Neural progenitor cell (in vitro differentiated cells): ENCODE results near the gene PTCH1. TPM values are rescaled to one million over a fixed set of nuclear protein-coding genes. Genes with fewer than 3 reads are reported as not detected.

Experiments used
- DNase-seq: peaks from one replicate; pipeline ENCODE4 v3.0.0-alpha.2; 2016; ENCODE audit warnings: low spot score
- H2AFZ ChIP-seq: fragments of 200-600 bp; sonication (generic); replicated peaks from 2 replicates; pipeline ENCODE4 v1.6.1; 2016; ENCODE audit warnings: antibody characterized with exemption
- H3F3A ChIP-seq: fragments of 200-600 bp; sonication (generic); 2 replicates; pipeline ENCODE4 v1.6.1; 2016; ENCODE audit warnings: antibody characterized with exemption, low read depth
- H3K27ac ChIP-seq: fragments of 200-600 bp; sonication (generic); 2 replicates; pipeline ENCODE4 v1.5.1; 2016; ENCODE audit warnings: mild to moderate bottlenecking
- H3K27me3 ChIP-seq: fragments of 200-600 bp; sonication (generic); 2 replicates; pipeline ENCODE4 v1.6.1; 2016; ENCODE audit warnings: mild to moderate bottlenecking, moderate library complexity
- H3K36me3 ChIP-seq: fragments of 200-600 bp; sonication (generic); 2 replicates; pipeline ENCODE4 v1.5.1; 2016
- H3K4me1 ChIP-seq: fragments of 200-600 bp; sonication (generic); 2 replicates; pipeline ENCODE4 v1.6.1; 2016; ENCODE audit warnings: mixed run types
- H3K4me2 ChIP-seq: fragments of 200-600 bp; sonication (generic); 2 replicates; pipeline ENCODE4 v1.6.1; 2016
- H3K4me3 ChIP-seq: fragments of 200-600 bp; sonication (generic); 2 replicates; pipeline ENCODE4 v1.5.1; 2016
- H3K79me2 ChIP-seq: fragments of 200-600 bp; sonication (generic); 2 replicates; pipeline ENCODE4 v1.6.1; 2016; ENCODE audit warnings: low read depth
- H3K9ac ChIP-seq: fragments of 200-600 bp; sonication (generic); 2 replicates; pipeline ENCODE4 v1.6.1; 2016
- H3K9me3 ChIP-seq: fragments of 200-600 bp; sonication (generic); 2 replicates; pipeline ENCODE4 v1.5.1; 2016; ENCODE audit warnings: low read depth
- H4K20me1 ChIP-seq: fragments of 200-600 bp; sonication (generic); 2 replicates; pipeline ENCODE4 v1.6.1; 2016; ENCODE audit warnings: low read depth
- H3K27ac Mint-ChIP-seq: 3 replicates; pipeline ENCODE4 v1.8.0; 2021; ENCODE audit warnings: mixed read lengths
- H3K27me3 Mint-ChIP-seq: 2 replicates; pipeline ENCODE4 v1.8.0; 2022; ENCODE audit warnings: low read depth, mild to moderate bottlenecking, inconsistent platforms, moderate library complexity, mixed read lengths; ENCODE audit not compliant: insufficient read depth
- H3K36me3 Mint-ChIP-seq: 3 replicates; pipeline ENCODE4 v1.8.0; 2021; ENCODE audit warnings: mixed read lengths
- H3K4me1 Mint-ChIP-seq: 3 replicates; pipeline ENCODE4 v1.8.0; 2021; ENCODE audit warnings: mixed read lengths
- H3K4me3 Mint-ChIP-seq: 3 replicates; pipeline ENCODE4 v1.8.0; 2021; ENCODE audit warnings: mild to moderate bottlenecking, moderate library complexity, mixed read lengths
- H3K9me3 Mint-ChIP-seq: 3 replicates; pipeline ENCODE4 v1.8.0; 2020; ENCODE audit warnings: mixed read lengths
- EZH2 ChIP-seq: fragments of 200-600 bp; sonication (generic); IDR thresholded peaks from 2 replicates; pipeline ENCODE4 v1.6.1; 2017; ENCODE audit warnings: antibody characterized with exemption, mild to moderate bottlenecking, moderate library complexity
- EZH2phosphoT487 ChIP-seq: fragments of 200-600 bp; sonication (generic); IDR thresholded peaks from 2 replicates; pipeline ENCODE4 v1.6.1; 2017; ENCODE audit warnings: antibody characterized with exemption
- total RNA-seq: library from RNA; depleted of rRNA; stranded (reverse); fragments of >200 nt; gene quantifications from 2 replicates; pipeline ENCODE4 v1.2.3, GENCODE V29; 2015; ENCODE audit warnings: low replicate concordance
- TF ChIP-seq, protein P1 (sequence below): fragments of 200-600 bp; sonication (generic); IDR thresholded peaks from 2 replicates; pipeline ENCODE4 v1.5.1; 2017; ENCODE audit warnings: antibody characterized with exemption, mild to moderate bottlenecking

PTCH1 gene
- total RNA-seq, 1 donor from 2014 or later, result 23.0 TPM

DNA sequence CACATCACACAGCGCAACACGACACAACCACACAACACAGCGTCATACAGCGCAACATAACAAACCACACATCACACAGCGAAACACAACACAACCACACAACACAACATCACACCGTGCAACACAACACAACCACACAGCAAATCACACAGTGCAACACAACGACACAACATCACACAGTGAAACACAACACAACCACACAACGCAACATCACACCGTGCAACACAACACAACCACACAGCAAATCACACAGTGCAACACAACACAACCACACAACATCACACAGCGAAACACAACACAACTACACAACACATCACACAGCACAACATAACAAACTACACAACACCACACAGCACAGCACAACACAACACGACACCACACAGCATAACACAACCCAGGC is 40.4 kb upstream of the PTCH1 start:
- Histone ChIP-seq H3F3A (peaks cover 28% of the 10 kb centered on the region), H3K9me3 (no peaks in the 10 kb centered on the region), H3K27me3 (peaks cover 85% of the 10 kb centered on the region), H3K79me2 (no peaks in the 10 kb centered on the region), H2AFZ (no peak overlapping the region), H3K4me2 (peak overlapping the region; percentile 54), H3K4me1 (peaks cover 35% of the 10 kb centered on the region), H4K20me1 (no peaks in the 10 kb centered on the region), H3K9ac (no peak overlapping the region), H3K27ac (no peak overlapping the region), H3K36me3 (no peaks in the 10 kb centered on the region), H3K4me3 (no peak overlapping the region)
- Mint-ChIP-seq H3K27ac (peak overlapping the region; percentile 11), H3K27me3 (peaks cover 12% of the 10 kb centered on the region), H3K36me3 (peaks cover 3% of the 10 kb centered on the region), H3K4me1 (peaks cover 19% of the 10 kb centered on the region), H3K4me3 (peak overlapping the region; percentile 44), H3K9me3 (peaks cover 13% of the 10 kb centered on the region)
- DNase-seq, result no peak
- TF ChIP-seq EZH2, result no peak
- TF ChIP-seq, protein P1, sequence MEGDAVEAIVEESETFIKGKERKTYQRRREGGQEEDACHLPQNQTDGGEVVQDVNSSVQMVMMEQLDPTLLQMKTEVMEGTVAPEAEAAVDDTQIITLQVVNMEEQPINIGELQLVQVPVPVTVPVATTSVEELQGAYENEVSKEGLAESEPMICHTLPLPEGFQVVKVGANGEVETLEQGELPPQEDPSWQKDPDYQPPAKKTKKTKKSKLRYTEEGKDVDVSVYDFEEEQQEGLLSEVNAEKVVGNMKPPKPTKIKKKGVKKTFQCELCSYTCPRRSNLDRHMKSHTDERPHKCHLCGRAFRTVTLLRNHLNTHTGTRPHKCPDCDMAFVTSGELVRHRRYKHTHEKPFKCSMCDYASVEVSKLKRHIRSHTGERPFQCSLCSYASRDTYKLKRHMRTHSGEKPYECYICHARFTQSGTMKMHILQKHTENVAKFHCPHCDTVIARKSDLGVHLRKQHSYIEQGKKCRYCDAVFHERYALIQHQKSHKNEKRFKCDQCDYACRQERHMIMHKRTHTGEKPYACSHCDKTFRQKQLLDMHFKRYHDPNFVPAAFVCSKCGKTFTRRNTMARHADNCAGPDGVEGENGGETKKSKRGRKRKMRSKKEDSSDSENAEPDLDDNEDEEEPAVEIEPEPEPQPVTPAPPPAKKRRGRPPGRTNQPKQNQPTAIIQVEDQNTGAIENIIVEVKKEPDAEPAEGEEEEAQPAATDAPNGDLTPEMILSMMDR, result no peak
- no peak for TF ChIP-seq EZH2phosphoT487

DNA sequence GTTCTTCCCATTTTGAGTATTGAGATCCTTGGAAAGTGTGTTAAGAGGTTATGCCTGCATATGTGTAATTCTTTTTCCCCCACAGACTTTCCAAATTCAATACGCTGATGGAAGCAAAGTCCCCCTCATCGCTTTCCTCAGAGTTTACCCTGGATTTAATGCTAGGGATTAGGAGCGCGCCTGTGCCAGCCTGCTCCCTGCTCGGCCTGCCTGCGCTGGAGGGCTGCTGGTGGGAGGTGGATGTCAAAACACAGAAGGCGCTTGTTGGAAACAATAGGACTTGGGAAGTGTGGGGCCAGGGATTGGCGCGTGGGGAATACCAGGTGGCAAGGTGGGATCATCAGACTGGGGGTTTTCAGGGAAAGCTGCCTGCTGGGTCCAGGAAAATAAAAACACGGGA is 39.8 kb upstream of the PTCH1 start:
- no peaks in the 10 kb centered on the region for H3K9me3 ChIP-seq
- peaks cover 22% of the 10 kb centered on the region for H3K4me1 Mint-ChIP-seq
- H3K9ac ChIP-seq, result no peak overlapping the region
- H3K9me3 Mint-ChIP-seq, result peaks cover 13% of the 10 kb centered on the region
- no peak overlapping the region for H2AFZ ChIP-seq
- TF ChIP-seq, protein P1, result no peak
- TF ChIP-seq EZH2phosphoT487 (no peak), EZH2 (no peak)
- no peaks in the 10 kb centered on the region for H4K20me1 ChIP-seq
- H3K27me3 ChIP-seq, result peaks cover 87% of the 10 kb centered on the region
- no peak overlapping the region for H3K4me3 ChIP-seq
- peaks cover 37% of the 10 kb centered on the region for H3K4me1 ChIP-seq
- no peak overlapping the region for H3K27ac Mint-ChIP-seq
- H3K79me2 ChIP-seq, result no peaks in the 10 kb centered on the region
- peak overlapping the region; percentile 54 for H3K4me2 ChIP-seq
- DNase-seq, result peak; percentile 71
- no peak overlapping the region for H3K4me3 Mint-ChIP-seq
- peaks cover 30% of the 10 kb centered on the region for H3F3A ChIP-seq
- H3K27ac ChIP-seq, result no peak overlapping the region
- peaks cover 12% of the 10 kb centered on the region for H3K27me3 Mint-ChIP-seq
- H3K36me3 Mint-ChIP-seq, result peaks cover 3% of the 10 kb centered on the region
- no peaks in the 10 kb centered on the region for H3K36me3 ChIP-seq

DNA sequence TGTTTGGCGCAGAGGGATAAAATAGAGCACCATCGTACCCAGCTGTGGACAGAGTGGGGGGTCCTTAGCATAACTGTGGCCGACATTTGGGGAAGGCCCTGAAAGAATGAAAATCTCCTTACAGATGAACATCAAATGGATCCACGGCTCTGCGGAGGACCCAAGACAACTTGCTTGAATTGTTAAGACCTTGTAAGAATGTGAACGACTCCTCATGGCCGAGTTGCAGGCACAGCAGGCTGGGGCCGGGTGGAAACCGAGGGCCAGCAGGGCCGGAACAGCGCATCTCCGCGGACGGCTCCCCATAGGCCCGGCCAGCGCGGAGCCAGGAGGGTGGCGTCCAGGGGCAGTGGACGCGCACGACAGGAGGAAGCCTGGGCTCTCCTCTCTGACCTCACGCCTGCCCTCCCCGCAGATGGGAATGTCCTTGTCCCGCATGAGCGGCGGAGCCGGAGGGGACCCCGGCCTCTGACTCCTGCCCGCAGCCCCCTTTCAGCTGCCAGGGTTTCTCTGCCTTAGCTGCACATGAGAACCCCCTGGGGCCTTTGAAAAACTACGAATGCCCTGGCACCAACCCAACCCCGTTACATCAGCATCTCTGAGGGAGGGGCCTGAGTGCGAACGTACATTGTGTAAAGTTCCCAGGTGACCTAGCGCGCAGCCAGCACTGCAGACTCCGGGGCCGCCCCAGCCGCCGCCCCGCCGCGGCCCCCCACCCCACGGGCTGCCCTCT is 36.2 kb upstream of the PTCH1 start:
- Mint-ChIP-seq H3K27me3 (peaks cover 11% of the 10 kb centered on the region), H3K4me3 (peak overlapping the region; percentile 16), H3K36me3 (peaks cover 3% of the 10 kb centered on the region), H3K27ac (no peak overlapping the region), H3K4me1 (peaks cover 20% of the 10 kb centered on the region), H3K9me3 (peaks cover 13% of the 10 kb centered on the region)
- Histone ChIP-seq H3F3A (peaks cover 30% of the 10 kb centered on the region), H3K9me3 (no peaks in the 10 kb centered on the region), H3K4me2 (peak overlapping the region; percentile 89), H3K27me3 (peaks cover 98% of the 10 kb centered on the region), H2AFZ (peak overlapping the region; percentile 87), H3K36me3 (no peaks in the 10 kb centered on the region), H3K4me1 (peaks cover 37% of the 10 kb centered on the region), H3K27ac (no peak overlapping the region), H3K9ac (no peak overlapping the region), H3K79me2 (no peaks in the 10 kb centered on the region), H4K20me1 (no peaks in the 10 kb centered on the region), H3K4me3 (peak overlapping the region; percentile 44)
- peak; percentile 43 for TF ChIP-seq EZH2
- TF ChIP-seq, protein P1, result no peak
- TF ChIP-seq EZH2phosphoT487, result peak; percentile 8
- peak; percentile 62 for DNase-seq
